HFF-Myc (cell line): ENCODE results near the gene GKAP1.
A peak's percentile ranks its signal among the peaks of the same experiment; 100 is the strongest.
"Not testable (repeated sequence)": the region's sequence is repeated elsewhere in the genome, so short reads cannot be mapped to it uniquely, and the experiment has no call there.

ENCODE experiments used
- DNase-seq: peaks from one replicate; pipeline ENCODE4 v3.0.0-alpha.2; 2011; ENCODE audit warnings: low read depth; ENCODE audit errors: extremely low read depth
- H3K4me3 ChIP-seq: replicated peaks from 2 replicates; pipeline ENCODE4 v1.5.1; 2011; ENCODE audit warnings: low read depth, mild to moderate bottlenecking, control low read depth, low read length
- TF ChIP-seq, protein P1 (sequence below): IDR thresholded peaks from 2 replicates; pipeline ENCODE4 v1.5.1; 2012; ENCODE audit warnings: mild to moderate bottlenecking, low read depth, low read length, control low read depth; ENCODE audit errors: missing control alignments

GKAP1 gene

GRCh38 chr9:83817356-83818278, at the start of gene GKAP1:
Gene GKAP1 (minus strand): TSS chr9:83817769. CDS start chr9:83806517, 11,252 bp downstream.
- peak; percentile 5 for DNase-seq
- peak within 1 kb of the TSS; percentile 49 for H3K4me3 ChIP-seq

DNA sequence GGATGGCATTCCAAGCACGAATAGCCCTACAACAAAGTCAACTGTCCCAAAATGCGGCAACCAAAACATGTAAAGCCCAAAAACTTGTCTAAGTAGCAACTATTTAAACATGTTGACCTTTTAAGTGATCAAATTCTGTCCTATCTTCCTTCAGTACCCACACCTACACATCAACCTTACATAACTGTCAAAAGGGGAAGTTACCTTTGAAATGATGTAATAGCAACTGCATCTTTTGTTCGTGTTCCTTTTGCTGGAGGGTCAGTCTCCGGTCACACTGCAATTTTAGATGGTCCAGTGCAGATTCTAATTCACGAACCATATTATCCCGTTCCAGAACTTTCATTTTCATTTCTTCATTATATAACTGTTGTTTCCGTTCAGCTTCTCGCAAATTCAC, 32.3 kb upstream of the GKAP1 start:
- H3K4me3 ChIP-seq, DNase-seq: not testable (repeated sequence)

- not testable (repeated sequence) for H3K4me3 ChIP-seq, DNase-seq
These were observed 19.6 kb upstream of the GKAP1 start for GRCh38 chr9:83837070-83837643.

DNA sequence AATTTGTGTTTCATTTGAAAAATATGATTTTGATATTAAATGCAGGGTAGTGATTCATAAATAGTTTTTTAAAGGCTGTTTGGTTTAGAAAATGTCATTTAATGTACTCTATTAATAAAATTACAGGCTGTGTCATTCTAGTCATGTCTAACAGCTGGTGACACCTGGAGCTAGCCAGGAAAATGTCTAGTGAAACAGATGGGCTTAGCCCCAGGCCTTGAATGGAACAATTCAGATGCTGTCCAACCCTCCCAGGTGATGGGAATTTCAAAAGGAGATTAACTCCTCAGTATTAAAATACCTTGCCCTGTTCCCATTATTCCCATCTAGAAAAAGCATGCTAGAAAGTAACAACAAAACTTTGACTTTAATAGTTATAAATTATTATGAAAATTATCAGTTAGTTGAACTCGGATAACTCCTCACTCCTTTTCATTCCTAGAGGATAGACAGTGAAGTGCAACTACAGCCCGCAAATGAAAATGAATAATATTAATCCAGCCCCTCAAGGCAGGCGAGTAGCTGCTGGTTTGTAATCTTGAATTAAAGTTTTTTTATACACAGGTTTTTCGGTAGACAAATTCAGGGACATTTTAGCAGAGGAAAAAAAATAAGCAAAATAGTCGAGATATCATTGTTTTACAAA, 13.0 kb upstream of the GKAP1 start:
- not testable (repeated sequence) for H3K4me3 ChIP-seq, DNase-seq

DNA sequence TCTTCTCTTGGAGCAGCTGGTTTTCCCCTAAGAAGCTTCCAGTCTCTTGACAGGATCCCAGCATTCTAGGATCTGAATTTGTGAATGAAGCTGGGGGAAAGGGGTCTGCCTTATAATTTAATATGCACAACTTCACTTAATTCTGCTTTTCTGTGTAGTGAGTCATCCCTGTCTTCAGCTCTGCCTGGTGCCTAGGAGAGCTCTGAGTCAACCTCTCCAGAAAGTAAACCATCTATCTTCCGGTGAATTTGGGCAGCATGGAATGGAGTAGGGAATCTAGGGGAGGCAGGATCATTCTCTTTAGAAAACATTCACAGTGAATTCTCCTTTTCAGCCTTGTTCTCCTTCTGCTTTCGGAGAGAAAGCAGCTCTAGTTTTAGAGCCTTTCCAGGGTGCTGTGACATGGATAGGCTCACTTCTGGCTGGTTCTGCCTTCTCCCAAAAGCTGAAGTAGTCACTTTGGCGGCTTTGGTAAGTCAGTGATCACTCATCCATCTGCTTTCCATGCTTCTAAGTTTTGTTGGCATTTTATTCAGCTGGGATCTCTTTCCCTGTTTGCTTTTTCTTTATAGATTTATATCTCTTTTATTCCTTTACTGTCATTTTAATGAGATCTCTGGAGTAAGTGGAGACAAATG, 7.5 kb upstream of the GKAP1 start:
- DNase-seq = peak; percentile 36

GRCh38 chr9:83817011-83817355, 586 bp downstream of the GKAP1 start:
- peak overlapping the region; percentile 49 for H3K4me3 ChIP-seq
- not testable (repeated sequence) for DNase-seq

More for the DNA sequence above, 7.5 kb upstream of the GKAP1 start:
- peak overlapping the region; percentile 48 for H3K4me3 ChIP-seq

- not testable (repeated sequence) for DNase-seq, H3K4me3 ChIP-seq
These were observed 2.4 kb downstream of the GKAP1 start for GRCh38 chr9:83815120-83815519.

DNA sequence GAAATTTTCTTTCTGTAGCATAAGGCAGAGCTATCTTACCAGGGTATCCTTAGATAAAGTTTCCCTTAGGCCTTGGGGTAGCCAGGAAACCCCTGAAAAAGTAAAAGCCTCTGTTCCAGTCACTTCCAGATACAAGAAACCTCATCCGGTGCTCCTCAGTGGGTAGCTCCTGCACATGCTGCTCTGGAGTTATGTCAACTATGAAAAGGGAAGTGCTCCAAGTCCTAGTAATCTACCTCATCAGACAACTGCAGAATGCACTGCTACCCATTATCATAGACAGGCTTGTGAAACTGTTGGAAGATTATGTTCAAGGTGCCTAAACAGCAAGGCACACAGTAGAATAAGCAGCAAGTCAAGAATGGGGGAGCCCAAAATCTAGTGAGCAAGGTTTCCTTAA, 8.4 kb downstream of the GKAP1 start:
- DNase-seq, H3K4me3 ChIP-seq: not testable (repeated sequence)

DNA sequence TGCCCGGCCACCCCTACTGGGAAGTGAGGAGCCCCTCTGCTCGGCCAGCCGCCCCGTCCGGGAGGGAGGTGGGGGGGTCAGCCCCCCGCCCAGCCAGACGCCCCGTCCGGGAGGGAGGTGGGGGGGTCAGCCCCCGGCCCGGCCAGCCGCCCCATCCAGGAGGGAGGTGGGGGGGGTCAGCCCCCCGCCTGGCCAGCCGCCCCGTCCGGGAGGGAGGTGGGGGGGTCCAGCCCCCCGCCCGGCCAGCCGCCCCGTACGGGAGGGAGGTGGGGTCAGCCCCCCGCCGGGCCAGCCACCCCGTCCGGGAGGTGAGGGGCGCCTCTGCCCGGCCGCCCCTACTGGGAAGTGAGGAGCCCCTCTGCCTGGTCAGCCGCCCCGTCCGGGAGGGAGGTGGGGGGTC, 13.1 kb downstream of the GKAP1 start:
- DNase-seq, H3K4me3 ChIP-seq: not testable (repeated sequence)

GRCh38 chr9:83803941-83804340, 13.6 kb downstream of the GKAP1 start:
- DNase-seq, H3K4me3 ChIP-seq: not testable (repeated sequence)

GRCh38 chr9:83800236-83801033, 17.1 kb downstream of the GKAP1 start:
- TF ChIP-seq, protein P1, sequence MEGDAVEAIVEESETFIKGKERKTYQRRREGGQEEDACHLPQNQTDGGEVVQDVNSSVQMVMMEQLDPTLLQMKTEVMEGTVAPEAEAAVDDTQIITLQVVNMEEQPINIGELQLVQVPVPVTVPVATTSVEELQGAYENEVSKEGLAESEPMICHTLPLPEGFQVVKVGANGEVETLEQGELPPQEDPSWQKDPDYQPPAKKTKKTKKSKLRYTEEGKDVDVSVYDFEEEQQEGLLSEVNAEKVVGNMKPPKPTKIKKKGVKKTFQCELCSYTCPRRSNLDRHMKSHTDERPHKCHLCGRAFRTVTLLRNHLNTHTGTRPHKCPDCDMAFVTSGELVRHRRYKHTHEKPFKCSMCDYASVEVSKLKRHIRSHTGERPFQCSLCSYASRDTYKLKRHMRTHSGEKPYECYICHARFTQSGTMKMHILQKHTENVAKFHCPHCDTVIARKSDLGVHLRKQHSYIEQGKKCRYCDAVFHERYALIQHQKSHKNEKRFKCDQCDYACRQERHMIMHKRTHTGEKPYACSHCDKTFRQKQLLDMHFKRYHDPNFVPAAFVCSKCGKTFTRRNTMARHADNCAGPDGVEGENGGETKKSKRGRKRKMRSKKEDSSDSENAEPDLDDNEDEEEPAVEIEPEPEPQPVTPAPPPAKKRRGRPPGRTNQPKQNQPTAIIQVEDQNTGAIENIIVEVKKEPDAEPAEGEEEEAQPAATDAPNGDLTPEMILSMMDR = no peak
- H3K4me3 ChIP-seq = no peak overlapping the region
- DNase-seq = no peak

DNA sequence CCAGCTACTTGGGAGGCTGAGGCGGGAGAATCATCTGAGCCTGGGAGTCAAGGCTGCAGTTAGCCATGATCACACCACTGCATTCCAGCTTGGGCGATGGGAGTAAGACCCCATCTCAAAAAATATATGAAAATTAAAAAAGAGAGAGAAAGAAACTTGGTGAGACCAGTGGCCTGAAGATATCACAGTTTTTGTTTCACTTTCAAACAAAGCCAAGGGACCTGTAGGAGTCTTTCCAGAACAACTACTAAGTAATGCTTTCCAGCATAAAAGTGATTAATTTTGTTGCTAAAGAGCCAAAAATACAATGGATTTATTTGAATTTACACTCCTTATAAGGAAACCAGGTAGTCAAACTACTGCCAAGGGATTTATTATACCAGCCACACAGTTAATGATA, 23.5 kb downstream of the GKAP1 start:
- H3K4me3 ChIP-seq = no peak overlapping the region
- no peak for DNase-seq
- TF ChIP-seq, protein P1 = no peak
